ENCODE data around the gene PIEZO2.

The PIEZO2 gene

DNA sequence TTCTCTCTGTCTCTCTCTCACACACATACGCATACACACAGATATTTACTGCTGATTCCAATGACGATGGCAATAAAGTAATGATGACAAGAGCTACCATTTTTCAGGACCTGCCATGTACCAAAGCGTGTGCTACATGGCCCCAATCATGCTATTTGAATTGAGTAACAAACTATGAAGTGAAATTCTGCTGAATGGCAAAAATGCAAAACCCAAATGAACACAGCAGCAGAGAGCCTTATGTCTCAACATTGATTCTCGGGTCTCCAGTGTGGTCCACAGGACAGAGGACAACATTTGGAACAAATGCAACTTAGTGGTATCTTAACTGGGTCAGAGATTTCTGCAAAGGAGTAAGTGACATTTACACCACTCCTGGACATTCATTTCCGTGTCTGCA lies 117.4 kb downstream of the PIEZO2 start:
- Histone ChIP-seq H3K9me3 (ENCODE audit: control insufficient read depth, low read length) (no peaks in the 10 kb centered on the region), H3K4me1 (ENCODE audit: control insufficient read depth, insufficient read depth, low read length) (peaks cover 16% of the 10 kb centered on the region), H3K4me3 (ENCODE audit: low read length) (no peak overlapping the region), H3K36me3 (ENCODE audit: control insufficient read depth, insufficient read depth, low read length) (no peaks in the 10 kb centered on the region), H3K27me3 (ENCODE audit: control insufficient read depth, insufficient read depth, low read length) (no peaks in the 10 kb centered on the region), H3K9ac (ENCODE audit: low read length) (no peak overlapping the region)

DNA sequence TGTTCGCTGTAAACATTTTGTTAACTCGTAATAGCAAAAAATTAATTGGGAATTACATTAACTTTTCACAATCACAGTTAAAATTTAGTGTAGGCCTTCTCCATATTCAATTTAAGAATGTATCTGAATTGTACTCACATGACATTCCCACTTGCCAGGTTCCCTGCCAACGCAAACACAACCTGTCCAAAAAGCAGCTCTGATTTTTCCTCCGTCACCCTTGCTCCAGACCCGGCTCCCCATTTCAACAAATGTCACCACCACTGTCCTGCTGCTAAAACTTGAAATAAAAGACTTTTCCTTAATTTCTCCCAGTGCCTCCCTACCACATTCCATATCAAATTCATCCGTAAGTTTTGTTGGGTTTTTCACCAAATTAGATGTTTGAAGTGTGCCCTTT lies 120.3 kb downstream of the PIEZO2 start:
- Histone ChIP-seq H3K4me1 (ENCODE audit: control insufficient read depth, insufficient read depth, low read length) (no peaks in the 10 kb centered on the region), H3K4me3 (ENCODE audit: low read length) (no peak overlapping the region), H3K27me3 (ENCODE audit: control insufficient read depth, insufficient read depth, low read length) (no peaks in the 10 kb centered on the region), H3K9me3 (ENCODE audit: control insufficient read depth, low read length) (no peaks in the 10 kb centered on the region), H3K36me3 (ENCODE audit: control insufficient read depth, insufficient read depth, low read length) (no peaks in the 10 kb centered on the region), H3K9ac (ENCODE audit: low read length) (no peak overlapping the region)

DNA sequence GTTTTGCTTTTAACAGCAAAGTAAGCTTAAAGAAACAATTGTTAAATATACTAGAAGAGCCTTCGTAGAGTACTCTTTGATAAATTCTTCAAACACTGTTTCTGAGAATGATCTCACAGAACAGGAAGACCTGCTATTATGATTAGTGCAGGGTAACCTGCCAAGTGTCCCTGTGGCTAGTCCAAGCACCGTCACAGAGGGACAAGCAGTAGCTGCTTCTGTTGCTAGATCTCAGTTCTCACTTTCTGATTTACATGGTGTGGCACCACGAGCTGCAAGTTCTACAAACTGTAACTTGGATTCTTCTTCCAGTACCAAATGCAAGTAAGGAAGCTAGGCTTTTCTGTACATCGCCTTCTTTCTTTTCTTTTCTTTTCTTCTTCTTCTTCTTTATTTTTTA lies 121.5 kb downstream of the PIEZO2 start:
- Histone ChIP-seq H3K4me1 (ENCODE audit: control insufficient read depth, insufficient read depth, low read length) (no peaks in the 10 kb centered on the region), H3K27me3 (ENCODE audit: control insufficient read depth, insufficient read depth, low read length) (no peaks in the 10 kb centered on the region), H3K4me3 (ENCODE audit: low read length) (no peak overlapping the region), H3K9me3 (ENCODE audit: control insufficient read depth, low read length) (no peaks in the 10 kb centered on the region), H3K9ac (ENCODE audit: low read length) (no peak overlapping the region), H3K36me3 (ENCODE audit: control insufficient read depth, insufficient read depth, low read length) (no peaks in the 10 kb centered on the region)

GRCh38 chr18:11025671-11026070 lies 123.7 kb downstream of the PIEZO2 start:
- H3K27me3 ChIP-seq (ENCODE audit: control insufficient read depth, insufficient read depth, low read length), result no peaks in the 10 kb centered on the region
- H3K4me3 ChIP-seq (ENCODE audit: low read length), result no peak overlapping the region
- H3K36me3 ChIP-seq (ENCODE audit: control insufficient read depth, insufficient read depth, low read length), result no peaks in the 10 kb centered on the region
- no peaks in the 10 kb centered on the region for H3K4me1 ChIP-seq (ENCODE audit: control insufficient read depth, insufficient read depth, low read length)
- no peaks in the 10 kb centered on the region for H3K9me3 ChIP-seq (ENCODE audit: control insufficient read depth, low read length)
- no peak overlapping the region for H3K9ac ChIP-seq (ENCODE audit: low read length)

GRCh38 chr18:11024928-11025669 lies 124.3 kb downstream of the PIEZO2 start:
- H3K27me3 ChIP-seq (ENCODE audit: control insufficient read depth, insufficient read depth, low read length), result no peaks in the 10 kb centered on the region
- H3K9ac ChIP-seq (ENCODE audit: low read length), result no peak overlapping the region
- no peak overlapping the region for H3K4me3 ChIP-seq (ENCODE audit: low read length)
- no peaks in the 10 kb centered on the region for H3K36me3 ChIP-seq (ENCODE audit: control insufficient read depth, insufficient read depth, low read length)
- H3K4me1 ChIP-seq (ENCODE audit: control insufficient read depth, insufficient read depth, low read length), result no peaks in the 10 kb centered on the region
- no peaks in the 10 kb centered on the region for H3K9me3 ChIP-seq (ENCODE audit: control insufficient read depth, low read length)

GRCh38 chr18:11021477-11021876 lies 127.9 kb downstream of the PIEZO2 start:
- Histone ChIP-seq H3K4me3 (ENCODE audit: low read length) (no peak overlapping the region), H3K36me3 (ENCODE audit: control insufficient read depth, insufficient read depth, low read length) (no peaks in the 10 kb centered on the region)

GRCh38 chr18:11020877-11021414 lies 128.4 kb downstream of the PIEZO2 start:
- H3K4me3 ChIP-seq (ENCODE audit: low read length), result no peak overlapping the region
- H3K9ac ChIP-seq (ENCODE audit: low read length), result no peak overlapping the region
- no peaks in the 10 kb centered on the region for H3K4me1 ChIP-seq (ENCODE audit: control insufficient read depth, insufficient read depth, low read length)
- H3K9me3 ChIP-seq (ENCODE audit: control insufficient read depth, low read length), result no peaks in the 10 kb centered on the region
- H3K36me3 ChIP-seq (ENCODE audit: control insufficient read depth, insufficient read depth, low read length), result no peaks in the 10 kb centered on the region
- no peaks in the 10 kb centered on the region for H3K27me3 ChIP-seq (ENCODE audit: control insufficient read depth, insufficient read depth, low read length)

More at GRCh38 chr18:11021477-11021876, 127.9 kb downstream of the PIEZO2 start:
- no peak overlapping the region for H3K9ac ChIP-seq (ENCODE audit: low read length)
- no peaks in the 10 kb centered on the region for H3K9me3 ChIP-seq (ENCODE audit: control insufficient read depth, low read length)
- no peaks in the 10 kb centered on the region for H3K27me3 ChIP-seq (ENCODE audit: control insufficient read depth, insufficient read depth, low read length)
- H3K4me1 ChIP-seq (ENCODE audit: control insufficient read depth, insufficient read depth, low read length), result no peaks in the 10 kb centered on the region

DNA sequence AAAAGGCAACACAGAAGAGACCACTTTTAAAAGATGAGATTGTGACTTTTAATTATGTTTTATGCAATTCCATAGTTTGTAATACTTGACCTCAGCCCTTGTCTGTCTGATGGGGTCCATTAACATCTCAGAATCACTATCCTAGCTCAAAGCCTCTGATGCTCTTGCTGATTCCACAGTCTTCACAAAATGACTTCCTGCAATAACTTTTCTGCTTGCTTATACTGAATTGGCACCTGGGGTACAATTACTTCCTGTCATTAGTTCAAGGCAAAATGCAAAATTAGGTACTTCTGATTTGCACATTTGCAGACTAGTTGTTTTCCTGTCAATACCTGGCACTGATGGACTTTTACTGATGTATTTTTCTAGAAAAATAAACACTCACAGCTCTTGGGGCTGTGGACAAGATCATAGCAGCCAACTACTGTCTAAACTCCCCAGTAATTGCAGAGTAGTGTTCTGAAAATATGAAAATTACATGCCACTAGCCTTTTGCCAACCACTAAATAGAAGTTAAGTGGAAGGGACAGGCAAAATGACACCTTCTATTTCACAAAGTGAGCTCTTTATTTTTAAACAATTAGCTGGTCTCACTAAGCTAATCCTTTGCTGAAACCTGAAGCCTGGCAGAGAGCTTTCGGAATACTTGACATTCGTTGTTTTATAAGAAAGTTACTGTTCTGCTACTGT lies 129.1 kb downstream of the PIEZO2 start:
- Histone ChIP-seq H3K9me3 (ENCODE audit: control insufficient read depth, low read length) (no peaks in the 10 kb centered on the region), H3K36me3 (ENCODE audit: control insufficient read depth, insufficient read depth, low read length) (no peaks in the 10 kb centered on the region), H3K4me1 (ENCODE audit: control insufficient read depth, insufficient read depth, low read length) (no peaks in the 10 kb centered on the region), H3K4me3 (ENCODE audit: low read length) (no peak overlapping the region), H3K27me3 (ENCODE audit: control insufficient read depth, insufficient read depth, low read length) (no peaks in the 10 kb centered on the region), H3K9ac (ENCODE audit: low read length) (no peak overlapping the region)

DNA sequence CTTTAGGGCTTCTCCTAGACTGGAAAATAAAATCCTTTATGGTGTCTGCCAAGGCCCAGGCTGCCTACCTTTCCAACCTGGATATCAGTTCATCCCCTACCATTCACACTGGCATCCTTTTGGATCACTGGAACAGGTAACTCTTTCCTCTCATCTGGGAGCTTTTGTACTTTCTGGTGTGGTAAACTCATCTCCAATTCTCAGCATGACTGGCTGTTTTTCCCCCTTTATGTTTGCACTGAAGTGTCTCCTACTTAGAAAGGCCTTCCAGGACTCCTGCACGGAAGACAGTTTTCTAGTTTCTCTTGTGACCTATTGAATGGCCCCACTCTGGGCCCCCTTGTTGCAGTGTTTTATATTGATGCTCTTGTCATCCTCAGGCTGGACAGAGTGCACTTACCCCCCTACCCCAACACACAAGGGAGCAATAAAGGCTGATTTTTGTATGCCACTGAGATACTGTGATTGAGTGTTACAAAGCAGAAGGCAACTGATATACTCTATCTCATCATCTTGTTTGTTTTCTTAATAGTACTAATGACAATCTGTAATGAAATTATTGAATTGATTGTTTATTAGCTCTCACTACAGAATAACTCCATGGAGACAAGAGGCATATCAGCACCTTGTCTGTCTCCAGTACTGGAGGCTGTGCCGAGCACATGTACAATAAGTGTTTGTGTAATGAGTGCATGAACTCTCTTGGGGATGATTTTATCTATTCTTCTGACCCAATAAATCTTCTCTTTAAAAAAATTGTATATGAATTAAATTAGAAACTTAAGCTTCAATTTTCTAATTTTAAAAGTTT lies 129.9 kb downstream of the PIEZO2 start:
- Histone ChIP-seq H3K36me3 (ENCODE audit: control insufficient read depth, insufficient read depth, low read length) (no peaks in the 10 kb centered on the region), H3K4me1 (ENCODE audit: control insufficient read depth, insufficient read depth, low read length) (no peaks in the 10 kb centered on the region), H3K9ac (ENCODE audit: low read length) (no peak overlapping the region), H3K27me3 (ENCODE audit: control insufficient read depth, insufficient read depth, low read length) (no peaks in the 10 kb centered on the region), H3K4me3 (ENCODE audit: low read length) (no peak overlapping the region), H3K9me3 (ENCODE audit: control insufficient read depth, low read length) (no peaks in the 10 kb centered on the region)

DNA sequence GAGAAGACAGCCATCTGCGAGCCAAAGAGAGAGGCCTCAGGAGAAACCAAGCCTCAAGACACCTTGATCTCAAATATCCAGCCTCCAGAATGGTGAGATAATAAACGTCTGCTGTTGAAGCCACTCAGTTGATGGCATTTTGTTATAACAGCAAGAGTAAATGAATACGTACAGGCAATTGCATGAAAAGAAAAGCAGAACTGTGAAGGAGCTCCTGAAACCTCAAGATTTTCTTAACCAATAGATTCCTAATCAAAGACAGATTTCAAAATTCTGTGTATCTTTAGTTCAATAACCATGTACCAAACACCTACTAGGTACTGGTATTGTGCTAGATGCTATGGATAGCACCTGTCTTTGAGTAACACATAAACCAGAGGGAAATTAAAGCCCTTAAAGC lies 139.5 kb downstream of the PIEZO2 start:
- H3K4me1 ChIP-seq (ENCODE audit: control insufficient read depth, insufficient read depth, low read length), result peaks cover 9% of the 10 kb centered on the region
- H3K4me3 ChIP-seq (ENCODE audit: low read length), result no peak overlapping the region
- H3K36me3 ChIP-seq (ENCODE audit: control insufficient read depth, insufficient read depth, low read length), result no peaks in the 10 kb centered on the region
- H3K9ac ChIP-seq (ENCODE audit: low read length), result no peak overlapping the region
- H3K27me3 ChIP-seq (ENCODE audit: control insufficient read depth, insufficient read depth, low read length), result no peaks in the 10 kb centered on the region
- no peaks in the 10 kb centered on the region for H3K9me3 ChIP-seq (ENCODE audit: control insufficient read depth, low read length)

DNA sequence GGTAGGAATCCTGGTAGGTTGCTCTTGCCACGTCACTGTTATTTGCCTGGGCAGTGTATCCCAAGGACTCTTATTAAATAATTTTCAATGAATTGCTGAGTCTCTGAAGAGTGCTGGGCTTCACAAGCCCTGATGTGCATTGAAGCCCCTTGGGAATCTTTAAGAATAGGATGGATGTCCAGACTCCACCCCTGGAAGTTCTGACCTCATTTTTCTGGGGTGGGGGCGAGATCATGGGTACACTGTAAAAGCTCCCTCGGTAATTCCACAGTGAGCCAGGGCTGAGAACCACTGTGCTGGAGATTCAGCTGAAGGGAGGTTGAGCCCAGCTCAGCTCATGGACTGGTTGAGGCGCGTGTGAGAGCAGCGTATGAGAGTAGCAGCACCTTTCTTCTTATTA lies 140.2 kb downstream of the PIEZO2 start:
- Histone ChIP-seq H3K9me3 (ENCODE audit: control insufficient read depth, low read length) (no peaks in the 10 kb centered on the region), H3K9ac (ENCODE audit: low read length) (no peak overlapping the region), H3K27me3 (ENCODE audit: control insufficient read depth, insufficient read depth, low read length) (no peaks in the 10 kb centered on the region), H3K4me3 (ENCODE audit: low read length) (no peak overlapping the region), H3K36me3 (ENCODE audit: control insufficient read depth, insufficient read depth, low read length) (no peaks in the 10 kb centered on the region), H3K4me1 (ENCODE audit: control insufficient read depth, insufficient read depth, low read length) (peaks cover 9% of the 10 kb centered on the region)

DNA sequence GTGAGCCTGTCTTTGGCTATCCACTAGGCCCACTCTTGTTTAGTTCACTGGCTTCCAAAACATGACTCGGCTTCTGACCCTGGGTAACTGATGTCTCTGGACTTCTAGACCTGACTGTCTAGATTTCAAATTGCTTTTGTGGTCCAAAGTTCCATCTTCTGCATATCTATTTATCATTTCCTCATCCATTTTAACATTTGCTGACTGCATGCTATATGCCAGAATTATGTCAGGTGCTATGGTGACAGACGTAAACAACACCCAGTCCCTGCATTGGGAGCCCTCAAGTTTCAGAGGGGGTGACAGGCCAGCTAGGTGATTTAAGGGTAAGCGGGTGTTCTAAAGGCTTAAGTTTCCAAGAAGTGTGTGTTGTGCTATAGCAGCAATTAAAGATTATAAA lies 140.9 kb downstream of the PIEZO2 start:
- no peaks in the 10 kb centered on the region for H3K36me3 ChIP-seq (ENCODE audit: control insufficient read depth, insufficient read depth, low read length)
- no peaks in the 10 kb centered on the region for H3K27me3 ChIP-seq (ENCODE audit: control insufficient read depth, insufficient read depth, low read length)
- H3K4me3 ChIP-seq (ENCODE audit: low read length), result no peak overlapping the region
- H3K9ac ChIP-seq (ENCODE audit: low read length), result no peak overlapping the region
- H3K4me1 ChIP-seq (ENCODE audit: control insufficient read depth, insufficient read depth, low read length), result peaks cover 14% of the 10 kb centered on the region
- no peaks in the 10 kb centered on the region for H3K9me3 ChIP-seq (ENCODE audit: control insufficient read depth, low read length)
